Measurements from ENCODE around the gene PCDHA7.
"Not testable (repeated sequence)": the region's sequence is repeated elsewhere in the genome, so short reads cannot be mapped to it uniquely, and the experiment has no call there.

Gene PCDHA7

GRCh38 chr5:140833993-140834392, at the start of gene PCDHA7:
Gene PCDHA7, plus strand, starts transcription at chr5:140834269. Its CDS starts 115 bp downstream, at chr5:140834384.
- peak within 1 kb of the TSS; percentile 26 for H3K4me3 ChIP-seq (ENCODE audit: low read depth, low read length)
- no peak for DNase-seq (ENCODE audit: low read depth)

- no peak within 1 kb of the TSS for H3K4me3 ChIP-seq (ENCODE audit: low read depth, low read length)
- no peak for DNase-seq (ENCODE audit: low read depth)
These were observed 48.0 kb upstream of the PCDHA7 start, which contains the start of gene PCDHA1 for GRCh38 chr5:140785905-140786686. Gene PCDHA1, plus strand, starts transcription at chr5:140786140.

GRCh38 chr5:140787422-140787821, 46.6 kb upstream of the PCDHA7 start:
- not testable (repeated sequence) for H3K4me3 ChIP-seq (ENCODE audit: low read depth, low read length); DNase-seq (ENCODE audit: low read depth)

- H3K4me3 ChIP-seq (ENCODE audit: low read depth, low read length); DNase-seq (ENCODE audit: low read depth): not testable (repeated sequence)
These were observed 46.1 kb upstream of the PCDHA7 start for GRCh38 chr5:140787849-140788504.

GRCh38 chr5:140791089-140791488, 43.0 kb upstream of the PCDHA7 start:
- H3K4me3 ChIP-seq (ENCODE audit: low read depth, low read length) = no peak overlapping the region
- no peak for DNase-seq (ENCODE audit: low read depth)

- no peak for DNase-seq (ENCODE audit: low read depth)
- H3K4me3 ChIP-seq (ENCODE audit: low read depth, low read length) = no peak within 1 kb of the TSS
These were observed 39.3 kb upstream of the PCDHA7 start, which contains the start of gene PCDHA2 for GRCh38 chr5:140794595-140795258. Gene PCDHA2, plus strand, starts transcription at chr5:140794852.

GRCh38 chr5:140795259-140795641, 38.8 kb upstream of the PCDHA7 start:
- H3K4me3 ChIP-seq (ENCODE audit: low read depth, low read length) = no peak overlapping the region
- DNase-seq (ENCODE audit: low read depth) = no peak

GRCh38 chr5:140796072-140796717, 37.9 kb upstream of the PCDHA7 start:
- H3K4me3 ChIP-seq (ENCODE audit: low read depth, low read length); DNase-seq (ENCODE audit: low read depth): not testable (repeated sequence)

GRCh38 chr5:140796718-140797095, 37.4 kb upstream of the PCDHA7 start:
- DNase-seq (ENCODE audit: low read depth) = no peak
- H3K4me3 ChIP-seq (ENCODE audit: low read depth, low read length) = no peak overlapping the region

GRCh38 chr5:140800816-140801493, 33.1 kb upstream of the PCDHA7 start, which contains the start of gene PCDHA3:
Gene PCDHA3, plus strand, starts transcription at chr5:140801057.
- no peak for DNase-seq (ENCODE audit: low read depth)
- H3K4me3 ChIP-seq (ENCODE audit: low read depth, low read length) = peak within 1 kb of the TSS; percentile 26

- peak overlapping the region; percentile 26 for H3K4me3 ChIP-seq (ENCODE audit: low read depth, low read length)
- no peak for DNase-seq (ENCODE audit: low read depth)
These were observed 32.6 kb upstream of the PCDHA7 start for GRCh38 chr5:140801494-140801841.

GRCh38 chr5:140802381-140802780, 31.7 kb upstream of the PCDHA7 start:
- not testable (repeated sequence) for DNase-seq (ENCODE audit: low read depth); H3K4me3 ChIP-seq (ENCODE audit: low read depth, low read length)

GRCh38 chr5:140802781-140803271, 31.2 kb upstream of the PCDHA7 start:
- no peak for DNase-seq (ENCODE audit: low read depth)
- H3K4me3 ChIP-seq (ENCODE audit: low read depth, low read length) = no peak overlapping the region

- no peak for DNase-seq (ENCODE audit: low read depth)
- H3K4me3 ChIP-seq (ENCODE audit: low read depth, low read length) = peak within 1 kb of the TSS; percentile 26
These were observed 27.0 kb upstream of the PCDHA7 start, which contains the start of gene PCDHA4 for GRCh38 chr5:140806834-140807775. Gene PCDHA4, plus strand, starts transcription at chr5:140807068.

- not testable (repeated sequence) for H3K4me3 ChIP-seq (ENCODE audit: low read depth, low read length); DNase-seq (ENCODE audit: low read depth)
These were observed 25.7 kb upstream of the PCDHA7 start for GRCh38 chr5:140808241-140808888.

- no peak overlapping the region for H3K4me3 ChIP-seq (ENCODE audit: low read depth, low read length)
- no peak for DNase-seq (ENCODE audit: low read depth)
These were observed 25.2 kb upstream of the PCDHA7 start for GRCh38 chr5:140808889-140809291.
